ENCODE data around the gene LBX1.

LBX1 gene

GRCh38 chr10:101225846-101226421, 3.3 kb downstream of the LBX1 start:
- Histone ChIP-seq H3K9ac (ENCODE audit: low read depth in 1 of 2, low read length in 2 of 2) (no peak overlapping the region), H3K9me3 (ENCODE audit: control insufficient read depth in 1 of 2, low read length in 2 of 2) (no peaks in the 10 kb centered on the region), H3K27me3 (ENCODE audit: control insufficient read depth in 1 of 2, insufficient read depth in 2 of 2, low read length in 2 of 2) (peaks cover 88 to 97% of the 10 kb centered on the region in 2 donors), H3K4me3 (ENCODE audit: low read depth in 1 of 2, low read length in 2 of 2) (peak overlapping the region in 1 of 2 donors; percentile 21), H3K27ac (ENCODE audit: low read depth, low read length) (no peak overlapping the region), H3K4me1 (ENCODE audit: control insufficient read depth in 1 of 2, insufficient read depth in 2 of 2, low read length in 2 of 2) (peaks cover 5 to 28% of the 10 kb centered on the region in 2 donors), H3K36me3 (ENCODE audit: control insufficient read depth in 1 of 2, insufficient read depth in 2 of 2, low read length in 2 of 2) (no peaks in the 10 kb centered on the region)

- Histone ChIP-seq H3K4me1 (ENCODE audit: control insufficient read depth in 1 of 2, insufficient read depth in 2 of 2, low read length in 2 of 2) (peaks cover 5 to 28% of the 10 kb centered on the region in 2 donors), H3K36me3 (ENCODE audit: control insufficient read depth in 1 of 2, insufficient read depth in 2 of 2, low read length in 2 of 2) (no peaks in the 10 kb centered on the region), H3K9ac (ENCODE audit: low read depth in 1 of 2, low read length in 2 of 2) (no peak overlapping the region), H3K9me3 (ENCODE audit: control insufficient read depth in 1 of 2, low read length in 2 of 2) (no peaks in the 10 kb centered on the region), H3K27ac (ENCODE audit: low read depth, low read length) (no peak overlapping the region), H3K4me3 (ENCODE audit: low read depth in 1 of 2, low read length in 2 of 2) (peak overlapping the region in 1 of 2 donors; percentile 21), H3K27me3 (ENCODE audit: control insufficient read depth in 1 of 2, insufficient read depth in 2 of 2, low read length in 2 of 2) (peaks cover 88 to 97% of the 10 kb centered on the region in 2 donors)
Measured at GRCh38 chr10:101224910-101225823, 4.1 kb downstream of the LBX1 start.

GRCh38 chr10:101224060-101224909, 5.0 kb downstream of the LBX1 start:
- H3K4me3 ChIP-seq (ENCODE audit: low read depth in 1 of 2, low read length in 2 of 2), result no peak overlapping the region
- H3K9me3 ChIP-seq (ENCODE audit: control insufficient read depth in 1 of 2, low read length in 2 of 2), result no peaks in the 10 kb centered on the region
- H3K27me3 ChIP-seq (ENCODE audit: control insufficient read depth in 1 of 2, insufficient read depth in 2 of 2, low read length in 2 of 2), result peaks cover 88 to 97% of the 10 kb centered on the region in 2 donors
- H3K9ac ChIP-seq (ENCODE audit: low read depth in 1 of 2, low read length in 2 of 2), result no peak overlapping the region
- no peaks in the 10 kb centered on the region for H3K36me3 ChIP-seq (ENCODE audit: control insufficient read depth in 1 of 2, insufficient read depth in 2 of 2, low read length in 2 of 2)
- peaks cover 5 to 22% of the 10 kb centered on the region in 2 donors for H3K4me1 ChIP-seq (ENCODE audit: control insufficient read depth in 1 of 2, insufficient read depth in 2 of 2, low read length in 2 of 2)
- H3K27ac ChIP-seq (ENCODE audit: low read depth, low read length), result no peak overlapping the region

- H3K9ac ChIP-seq (ENCODE audit: low read depth in 1 of 2, low read length in 2 of 2), result no peak overlapping the region
- H3K4me1 ChIP-seq (ENCODE audit: control insufficient read depth in 1 of 2, insufficient read depth in 2 of 2, low read length in 2 of 2), result peaks cover 5 to 22% of the 10 kb centered on the region in 2 donors
- H3K27me3 ChIP-seq (ENCODE audit: control insufficient read depth in 1 of 2, insufficient read depth in 2 of 2, low read length in 2 of 2), result peaks cover 92 to 100% of the 10 kb centered on the region in 2 donors
- H3K27ac ChIP-seq (ENCODE audit: low read depth, low read length), result no peak overlapping the region
- peak overlapping the region; percentile 35 to 43 for H3K4me3 ChIP-seq (ENCODE audit: low read depth in 1 of 2, low read length in 2 of 2)
- H3K36me3 ChIP-seq (ENCODE audit: control insufficient read depth in 1 of 2, insufficient read depth in 2 of 2, low read length in 2 of 2), result no peaks in the 10 kb centered on the region
- no peaks in the 10 kb centered on the region for H3K9me3 ChIP-seq (ENCODE audit: control insufficient read depth in 1 of 2, low read length in 2 of 2)
Measured at GRCh38 chr10:101223274-101224059, 5.8 kb downstream of the LBX1 start.

- no peak overlapping the region for H3K27ac ChIP-seq (ENCODE audit: low read depth, low read length)
- peaks cover 5 to 22% of the 10 kb centered on the region in 2 donors for H3K4me1 ChIP-seq (ENCODE audit: control insufficient read depth in 1 of 2, insufficient read depth in 2 of 2, low read length in 2 of 2)
- H3K4me3 ChIP-seq (ENCODE audit: low read depth in 1 of 2, low read length in 2 of 2), result peak overlapping the region; percentile 35 to 43
- H3K27me3 ChIP-seq (ENCODE audit: control insufficient read depth in 1 of 2, insufficient read depth in 2 of 2, low read length in 2 of 2), result peaks cover 92 to 100% of the 10 kb centered on the region in 2 donors
- no peak overlapping the region for H3K9ac ChIP-seq (ENCODE audit: low read depth in 1 of 2, low read length in 2 of 2)
- no peaks in the 10 kb centered on the region for H3K9me3 ChIP-seq (ENCODE audit: control insufficient read depth in 1 of 2, low read length in 2 of 2)
- H3K36me3 ChIP-seq (ENCODE audit: control insufficient read depth in 1 of 2, insufficient read depth in 2 of 2, low read length in 2 of 2), result no peaks in the 10 kb centered on the region
Measured at GRCh38 chr10:101222683-101223273, 6.5 kb downstream of the LBX1 start.

- H3K9me3 ChIP-seq (ENCODE audit: control insufficient read depth in 1 of 2, low read length in 2 of 2), result no peaks in the 10 kb centered on the region
- no peak overlapping the region for H3K4me3 ChIP-seq (ENCODE audit: low read depth in 1 of 2, low read length in 2 of 2)
- H3K27ac ChIP-seq (ENCODE audit: low read depth, low read length), result no peak overlapping the region
- peaks cover 92 to 100% of the 10 kb centered on the region in 2 donors for H3K27me3 ChIP-seq (ENCODE audit: control insufficient read depth in 1 of 2, insufficient read depth in 2 of 2, low read length in 2 of 2)
- no peak overlapping the region for H3K9ac ChIP-seq (ENCODE audit: low read depth in 1 of 2, low read length in 2 of 2)
- H3K36me3 ChIP-seq (ENCODE audit: control insufficient read depth in 1 of 2, insufficient read depth in 2 of 2, low read length in 2 of 2), result no peaks in the 10 kb centered on the region
- peaks cover 5 to 27% of the 10 kb centered on the region in 2 donors for H3K4me1 ChIP-seq (ENCODE audit: control insufficient read depth in 1 of 2, insufficient read depth in 2 of 2, low read length in 2 of 2)
Measured at GRCh38 chr10:101221963-101222531, 7.2 kb downstream of the LBX1 start.

GRCh38 chr10:101221549-101221948, 7.7 kb downstream of the LBX1 start:
- Histone ChIP-seq H3K9ac (ENCODE audit: low read depth in 1 of 2, low read length in 2 of 2) (no peak overlapping the region), H3K9me3 (ENCODE audit: control insufficient read depth in 1 of 2, low read length in 2 of 2) (no peaks in the 10 kb centered on the region), H3K36me3 (ENCODE audit: control insufficient read depth in 1 of 2, insufficient read depth in 2 of 2, low read length in 2 of 2) (no peaks in the 10 kb centered on the region), H3K27ac (ENCODE audit: low read depth, low read length) (no peak overlapping the region), H3K4me1 (ENCODE audit: control insufficient read depth in 1 of 2, insufficient read depth in 2 of 2, low read length in 2 of 2) (peaks cover 5 to 26% of the 10 kb centered on the region in 2 donors), H3K27me3 (ENCODE audit: control insufficient read depth in 1 of 2, insufficient read depth in 2 of 2, low read length in 2 of 2) (peaks cover 93 to 100% of the 10 kb centered on the region in 2 donors), H3K4me3 (ENCODE audit: low read depth in 1 of 2, low read length in 2 of 2) (no peak overlapping the region)

GRCh38 chr10:101219946-101220451, 9.3 kb downstream of the LBX1 start:
- Histone ChIP-seq H3K27me3 (ENCODE audit: control insufficient read depth in 1 of 2, insufficient read depth in 2 of 2, low read length in 2 of 2) (peaks cover 94 to 100% of the 10 kb centered on the region in 2 donors), H3K4me3 (ENCODE audit: low read depth in 1 of 2, low read length in 2 of 2) (no peak overlapping the region), H3K36me3 (ENCODE audit: control insufficient read depth in 1 of 2, insufficient read depth in 2 of 2, low read length in 2 of 2) (no peaks in the 10 kb centered on the region), H3K9me3 (ENCODE audit: control insufficient read depth in 1 of 2, low read length in 2 of 2) (no peaks in the 10 kb centered on the region), H3K9ac (ENCODE audit: low read depth in 1 of 2, low read length in 2 of 2) (no peak overlapping the region), H3K27ac (ENCODE audit: low read depth, low read length) (no peak overlapping the region), H3K4me1 (ENCODE audit: control insufficient read depth in 1 of 2, insufficient read depth in 2 of 2, low read length in 2 of 2) (peaks cover 5 to 21% of the 10 kb centered on the region in 2 donors)

Data from duodenal mucosa (tissue), 2 donors.